HG03457 (cell line): ENCODE data around the gene RADIL.
"Not testable (repeated sequence)": the region's sequence is repeated elsewhere in the genome, so short reads cannot be mapped to it uniquely, and the experiment has no call there.

Experiments
- ATAC-seq: cut with Tn5 transposase; IDR thresholded peaks from one replicate; pipeline ENCODE4 v1.9.1; 2021; ENCODE audit warnings: moderate number of reproducible peaks; ENCODE audit not compliant: unreplicated experiment

The RADIL gene

GRCh38 chr7:4809666-4810065 lies 73.8 kb downstream of the RADIL start:
- ATAC-seq: no peak

- ATAC-seq: no peak
Observed at GRCh38 chr7:4809091-4809591, 74.4 kb downstream of the RADIL start.

- ATAC-seq: no peak
Observed at GRCh38 chr7:4808565-4808964, 75.0 kb downstream of the RADIL start.

- no peak for ATAC-seq
Observed at GRCh38 chr7:4808026-4808425, 75.5 kb downstream of the RADIL start.

GRCh38 chr7:4807598-4808016 lies 75.9 kb downstream of the RADIL start:
- no peak for ATAC-seq

- ATAC-seq: no peak
Observed at GRCh38 chr7:4806983-4807597, 76.4 kb downstream of the RADIL start.

GRCh38 chr7:4805984-4806300 lies 77.6 kb downstream of the RADIL start:
- no peak for ATAC-seq

- no peak for ATAC-seq
Observed at GRCh38 chr7:4805110-4805983, 78.2 kb downstream of the RADIL start.

- no peak for ATAC-seq
Observed at GRCh38 chr7:4803397-4804241, 79.9 kb downstream of the RADIL start.

GRCh38 chr7:4802577-4802976 lies 80.9 kb downstream of the RADIL start:
- not testable (repeated sequence) for ATAC-seq

GRCh38 chr7:4801839-4802231 lies 81.7 kb downstream of the RADIL start:
- ATAC-seq: no peak

- no peak for ATAC-seq
Observed at GRCh38 chr7:4800926-4801838, 82.3 kb downstream of the RADIL start.

- no peak for ATAC-seq
Observed at GRCh38 chr7:4800487-4800886, 83.0 kb downstream of the RADIL start.

- ATAC-seq: no peak
Observed at GRCh38 chr7:4799508-4800268, 83.8 kb downstream of the RADIL start.

- no peak for ATAC-seq
Observed at GRCh38 chr7:4798706-4799235, 84.7 kb downstream of the RADIL start.

- no peak for ATAC-seq
Observed at GRCh38 chr7:4797858-4798705, 85.4 kb downstream of the RADIL start.

GRCh38 chr7:4796453-4796852 lies 87.1 kb downstream of the RADIL start:
- no peak for ATAC-seq

- ATAC-seq: no peak
Observed at GRCh38 chr7:4794591-4795350, 88.7 kb downstream of the RADIL start.
